HCT116 (cell line): Measurements from ENCODE around the gene VAMP2. TPM values are rescaled to one million over a fixed set of nuclear protein-coding genes. Genes with fewer than 3 reads are reported as not detected.

Source experiments
- ATAC-seq: fragments of 200-7000 bp; cut with Tn5 transposase; 2 replicates; pipeline ENCODE4 v1.9.1; 2020; ENCODE audit warnings: mild to moderate bottlenecking, moderate library complexity
- BruUV-seq: library from RNA; stranded (reverse); fragments of 400-500 nt; replicated peaks from 2 replicates; lab custom pipeline; 2021; lab: Mats Ljungman, UMichigan
- CTCF ChIA-PET: fragments of 300-600 bp; sonication (Branson Sonifier 250); formaldehyde crosslinking; loops from one replicate; lab custom pipeline; 2021; ENCODE audit warnings: antibody characterized with exemption; lab: Charles Lee
- POLR2A ChIA-PET: fragments of 300-600, 350-600 bp; sonication (Branson Sonifier 250); formaldehyde crosslinking; loops from one replicate; lab custom pipeline; 2021; ENCODE audit warnings: antibody characterized with exemption; lab: Charles Lee
- RAD21 ChIA-PET, 2 experiments: fragments of 300-600 bp; sonication (Branson Sonifier 250); formaldehyde crosslinking; loops; one replicate each; lab custom pipeline; 2023; ENCODE audit warnings: low total read pairs in 2 of 2; ENCODE audit not compliant: uncharacterized antibody in 2 of 2, unreplicated experiment in 2 of 2, low non-redundant PET in 1 of 2; lab: Charles Lee
- DNase-seq: peaks from one replicate; pipeline ENCODE4 v3.0.0-alpha.2; 2010; ENCODE audit warnings: low read depth, low spot score
- H2AFZ ChIP-seq: fragments of 200-600 bp; shearing (Covaris generic), sonication (generic); 2 replicates; pipeline ENCODE4 v1.6.1; 2017; ENCODE audit warnings: low read depth, mixed run types, mixed read lengths, antibody characterized with exemption, low read length; ENCODE audit not compliant: poor library complexity, severe bottlenecking
- H3K27ac ChIP-seq: 2 replicates; pipeline ENCODE4 v1.5.1; 2012; ENCODE audit warnings: low read depth, low read length
- H3K27me3 ChIP-seq: fragments of 200-600 bp; sonication (generic); 2 replicates; pipeline ENCODE4 v1.6.1; 2016; ENCODE audit warnings: mixed run types, low read length, mixed read lengths; ENCODE audit not compliant: insufficient read depth
- H3K36me3 ChIP-seq, 2 experiments: fragments of 200-500 bp in 1 of 2; fragments of 200-600 bp in 1 of 2; sonication (Bioruptor generic) in 1 of 2; sonication (generic) in 1 of 2; 2 replicates each; pipeline versions ENCODE4 v1.5.1 to v1.6.1; 2014 to 2016; ENCODE audit warnings: low read length in 2 of 2, inconsistent platforms in 1 of 2, mixed read lengths in 1 of 2, mixed run types in 1 of 2; ENCODE audit not compliant: insufficient read depth in 2 of 2, control insufficient read depth in 1 of 2
- H3K4me1 ChIP-seq, 2 experiments: fragments of 200-600 bp in 1 of 2; sonication (generic) in 1 of 2; 2 replicates each; pipeline versions ENCODE4 v1.5.1 to v1.6.1; 2012 to 2017; ENCODE audit warnings: low read length in 2 of 2, inconsistent platforms in 1 of 2, mild to moderate bottlenecking in 1 of 2, mixed read lengths in 1 of 2, mixed run types in 1 of 2, moderate library complexity in 1 of 2; ENCODE audit not compliant: insufficient read depth in 2 of 2, control insufficient read depth in 1 of 2
- H3K4me2 ChIP-seq: fragments of 200-600 bp; sonication (generic); 2 replicates; pipeline ENCODE4 v1.6.1; 2017; ENCODE audit warnings: mixed run types, low read length, mixed read lengths
- H3K4me3 ChIP-seq, 2 experiments: fragments of 200-600 bp in 1 of 2; sonication (generic) in 1 of 2; replicated peaks in 1 of 2; 2 replicates each; pipeline ENCODE4 v1.5.1; 2011 to 2016; ENCODE audit warnings: low read length in 2 of 2, control low read depth in 1 of 2, low read depth in 1 of 2, mild to moderate bottlenecking in 1 of 2, mixed read lengths in 1 of 2, mixed run types in 1 of 2
- H3K79me2 ChIP-seq: fragments of 200-600 bp; sonication (generic); 2 replicates; pipeline ENCODE4 v1.6.1; 2017; ENCODE audit warnings: mild to moderate bottlenecking, mixed run types, low read length, moderate library complexity, mixed read lengths; ENCODE audit not compliant: insufficient read depth
- H3K9ac ChIP-seq: fragments of 200-600 bp; sonication (generic); 2 replicates; pipeline ENCODE4 v1.6.1; 2016; ENCODE audit warnings: low read length, mixed read lengths
- H3K9me2 ChIP-seq: fragments of 200-600 bp; sonication (generic), shearing (Covaris generic); 2 replicates; pipeline ENCODE4 v1.6.1; 2017; ENCODE audit warnings: mixed run types, mild to moderate bottlenecking, moderate library complexity; ENCODE audit not compliant: insufficient read depth
- H3K9me3 ChIP-seq, 2 experiments: fragments of 200-500 bp in 1 of 2; fragments of 200-600 bp in 1 of 2; sonication (Bioruptor generic) in 1 of 2; sonication (generic) in 1 of 2; 2 replicates each; pipeline ENCODE4 v1.6.1; 2014 to 2017; ENCODE audit warnings: low read length in 2 of 2, mixed read lengths in 2 of 2, inconsistent platforms in 1 of 2, low read depth in 1 of 2, mild to moderate bottlenecking in 1 of 2, mixed run types in 1 of 2, moderate library complexity in 1 of 2; ENCODE audit not compliant: control insufficient read depth in 1 of 2, insufficient read depth in 1 of 2
- H4K20me1 ChIP-seq: fragments of 200-600 bp; sonication (generic), shearing (Covaris generic); 2 replicates; pipeline ENCODE4 v1.6.1; 2017; ENCODE audit warnings: mixed run types, mild to moderate bottlenecking, moderate library complexity; ENCODE audit not compliant: insufficient read depth
- CBX3 ChIP-seq: IDR thresholded peaks from 2 replicates; pipeline ENCODE4 v1.6.1; 2012; ENCODE audit warnings: low read depth
- CTCF ChIP-seq, 3 experiments: fragments of 200-600 bp in 1 of 3; sonication (generic) in 1 of 3; IDR thresholded peaks in 2 of 3; conservative IDR thresholded peaks in 1 of 3; 2 replicates each; pipeline ENCODE4 v1.5.1; 2012 to 2017; ENCODE audit warnings: low read depth in 2 of 3, low read length in 2 of 3, antibody characterized with exemption in 1 of 3, borderline replicate concordance in 1 of 3, control low read depth in 1 of 3, mild to moderate bottlenecking in 1 of 3, mixed read lengths in 1 of 3, mixed run types in 1 of 3, moderate library complexity in 1 of 3; ENCODE audit not compliant: insufficient read depth in 1 of 3
- EGR1 ChIP-seq: IDR thresholded peaks from 2 replicates; pipeline ENCODE4 v1.6.1; 2012; ENCODE audit warnings: low read depth
- ELF1 ChIP-seq: IDR thresholded peaks from 2 replicates; pipeline ENCODE4 v1.6.1; 2012; ENCODE audit warnings: low read depth, borderline replicate concordance
- EZH2phosphoT487 ChIP-seq: fragments of 200-600 bp; IDR thresholded peaks from 2 replicates; pipeline ENCODE4 v1.6.1; 2018; ENCODE audit warnings: antibody characterized with exemption, borderline replicate concordance
- POLR2A ChIP-seq: IDR thresholded peaks from 2 replicates; pipeline ENCODE4 v1.7.0; 2011; ENCODE audit warnings: borderline replicate concordance; ENCODE audit not compliant: insufficient read depth, insufficient read length; ENCODE audit errors: extremely low read depth
- POLR2AphosphoS5 ChIP-seq: IDR thresholded peaks from 2 replicates; pipeline ENCODE4 v1.6.1; 2011; ENCODE audit warnings: mild to moderate bottlenecking, low read depth, low read length, moderate library complexity
- RAD21 ChIP-seq: IDR thresholded peaks from 2 replicates; pipeline ENCODE4 v1.6.1; 2012; ENCODE audit warnings: low read depth, mild to moderate bottlenecking
- SP1 ChIP-seq: IDR thresholded peaks from 2 replicates; pipeline ENCODE4 v1.6.1; 2012; ENCODE audit warnings: low read depth
- YY1 ChIP-seq: IDR thresholded peaks from 2 replicates; pipeline ENCODE4 v1.6.1; 2011; ENCODE audit warnings: low read length, low read depth, moderate library complexity, mild to moderate bottlenecking; ENCODE audit not compliant: insufficient replicate concordance; ENCODE audit errors: extremely low read depth
- ZNF274 ChIP-seq: fragments of 200-500 bp; sonication (Bioruptor generic); IDR thresholded peaks from 2 replicates; pipeline ENCODE4 v1.6.1; 2014; ENCODE audit warnings: mild to moderate bottlenecking, low read depth, low read length, inconsistent platforms
- intact Hi-C: fragments of 100-400 bp; cut with micrococcal nuclease; formaldehyde crosslinking; loops from 2 replicates; pipeline ENCODE4 v1.10.0; 2022
- total RNA-seq: library from RNA; stranded (reverse); gene quantifications from one replicate; pipeline ENCODE4 v1.2.1, GENCODE V29; 2021; ENCODE audit not compliant: unreplicated experiment
- TF ChIP-seq, protein P1 (sequence below): IDR thresholded peaks from 2 replicates; pipeline ENCODE4 v1.6.1; 2012

The VAMP2 gene
- total RNA-seq, 1 experiment from 2014 or later: 35.9 TPM

DNA sequence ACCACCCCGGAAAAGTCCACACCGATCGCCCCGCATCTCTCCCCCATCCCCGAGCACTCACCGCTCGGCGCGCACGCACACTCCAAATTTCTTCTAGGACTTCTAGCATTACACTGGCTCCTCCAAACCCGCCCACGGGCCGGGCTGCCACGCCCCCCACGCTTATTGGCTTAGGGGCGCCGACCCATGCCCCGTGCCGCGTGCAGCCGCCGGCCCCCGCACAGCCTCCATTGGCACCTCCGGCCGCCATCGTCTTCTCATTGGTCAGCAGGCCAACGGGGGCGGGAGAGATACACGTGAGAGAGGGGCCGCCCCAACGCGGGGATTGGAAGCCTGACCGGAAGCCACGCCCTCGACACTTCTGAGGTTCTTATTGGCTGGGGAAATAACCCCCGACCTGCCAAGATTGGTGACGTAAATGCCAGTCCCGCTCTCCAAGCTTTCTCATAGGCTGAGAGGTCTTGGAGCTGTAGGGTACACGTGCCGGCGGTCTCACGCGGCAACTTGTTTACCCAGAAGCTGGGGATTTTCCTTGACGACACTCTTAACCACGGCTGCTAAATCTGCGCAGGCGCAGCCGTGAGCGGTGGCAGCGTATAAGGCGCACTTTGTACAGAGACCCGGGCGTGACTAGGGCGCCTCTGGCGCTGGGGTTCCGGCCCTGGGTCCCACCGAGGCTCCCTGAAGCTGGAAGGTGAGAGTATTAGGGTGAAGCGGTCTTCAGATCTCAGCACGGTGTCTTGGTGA lies 6.3 kb downstream of the VAMP2 start (continued):
- TF ChIP-seq RAD21 (no peak), POLR2AphosphoS5 (peak; percentile 80), ELF1 (no peak; the same call in 1 of the 2 replicates), POLR2A (peak; percentile 41), EGR1 (peak; percentile 100)

- Histone ChIP-seq H3K27me3 (no peaks in the 10 kb centered on the region), H3K9me3 (no peaks in the 10 kb centered on the region), H3K9ac (peak overlapping the region; percentile 99), H3K36me3 (peaks cover 4 to 10% of the 10 kb centered on the region in 2 experiments; a peak in 3 of 4 replicates), H3K4me1 (peaks cover 47 to 94% of the 10 kb centered on the region in 2 experiments), H4K20me1 (no peaks in the 10 kb centered on the region), H2AFZ (no peak overlapping the region), H3K9me2 (no peaks in the 10 kb centered on the region), H3K27ac (peak overlapping the region; percentile 56), H3K79me2 (peaks cover 60% of the 10 kb centered on the region), H3K4me3 (peak overlapping the region; percentile 87 to 95), H3K4me2 (peak overlapping the region; percentile 100)
- intact Hi-C loops: loop anchor here (1.0 to 2.0 kb wide), 2 partner anchors 17 to 35 kb away; no protein-coding TSS in a partner anchor
- ATAC-seq (no peak; the same call in 1 of the 2 replicates), DNase-seq (no peak)
- TF ChIP-seq ZNF274 (no peak), CTCF (IDR thresholded peaks at IDR 0.05 in 2 of 3, conservative IDR thresholded peaks at IDR 0.05 in 1 of 3; ENCODE audit: borderline replicate concordance in 1 of 3, insufficient read depth in 1 of 3, low read depth in 2 of 3, low read length in 2 of 3) (no peak), EZH2phosphoT487 (no peak), YY1 (no peak), EGR1 (no peak), SP1 (no peak), CBX3 (no peak), POLR2A (no peak), POLR2AphosphoS5 (no peak), RAD21 (no peak)
- TF ChIP-seq, protein P1, sequence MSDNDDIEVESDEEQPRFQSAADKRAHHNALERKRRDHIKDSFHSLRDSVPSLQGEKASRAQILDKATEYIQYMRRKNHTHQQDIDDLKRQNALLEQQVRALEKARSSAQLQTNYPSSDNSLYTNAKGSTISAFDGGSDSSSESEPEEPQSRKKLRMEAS: no peak
- POLR2A ChIA-PET: interaction anchor here (0.6 to 9.4 kb wide), 6 partner anchors 17 to 92 kb away, joined by 3 to 95 read pairs (median 4); partner anchors contain the start of genes ALOXE3 and CTC1
- BruUV-seq: no TSS peak
- CTCF ChIA-PET: interaction anchor here (1.0 to 1.2 kb wide), 2 partner anchors 17 kb away, joined by 3 to 4 read pairs; no protein-coding TSS in a partner anchor
- RAD21 ChIA-PET: no interaction called here
Observed at GRCh38 chr17:8155996-8156245, 6.8 kb downstream of the VAMP2 start.
